Hepatocyte (in vitro differentiated cells): ENCODE results near the gene SLC5A4. TPM values are rescaled to one million over a fixed set of nuclear protein-coding genes. Genes with fewer than 3 reads are reported as not detected.

Experiments
- DNase-seq: peaks from one replicate; pipeline ENCODE4 v3.0.0-alpha.2; 2016; ENCODE audit warnings: low spot score
- H2AFZ ChIP-seq: fragments of 200-600 bp; sonication (generic); 2 replicates; pipeline ENCODE4 v1.6.0; 2016; ENCODE audit warnings: antibody characterized with exemption, mild to moderate bottlenecking
- H3K27ac ChIP-seq: fragments of 200-600 bp; sonication (generic); 2 replicates; pipeline ENCODE4 v1.5.1; 2016; ENCODE audit warnings: mild to moderate bottlenecking
- H3K27me3 ChIP-seq: fragments of 200-600 bp; sonication (generic); 2 replicates; pipeline ENCODE4 v1.6.1; 2016
- H3K36me3 ChIP-seq: fragments of 200-600 bp; sonication (generic); replicated peaks from 2 replicates; pipeline ENCODE4 v1.5.1; 2016; ENCODE audit warnings: low read depth; ENCODE audit not compliant: insufficient read depth
- H3K4me1 ChIP-seq: fragments of 200-600 bp; sonication (generic); 2 replicates; pipeline ENCODE4 v1.5.1; 2016; ENCODE audit warnings: mild to moderate bottlenecking, moderate library complexity; ENCODE audit not compliant: insufficient read depth
- H3K4me2 ChIP-seq: fragments of 200-600 bp; sonication (generic); 2 replicates; pipeline ENCODE4 v1.6.0; 2016
- H3K4me3 ChIP-seq: fragments of 200-600 bp; sonication (generic); 2 replicates; pipeline ENCODE4 v1.5.1; 2016; ENCODE audit warnings: mild to moderate bottlenecking
- H3K79me2 ChIP-seq: fragments of 200-600 bp; sonication (generic); 2 replicates; pipeline ENCODE4 v1.6.0; 2017; ENCODE audit warnings: mild to moderate bottlenecking
- H3K9me2 ChIP-seq: fragments of 200-600 bp; sonication (generic); replicated peaks from 2 replicates; pipeline ENCODE4 v1.6.0; 2017; ENCODE audit warnings: mild to moderate bottlenecking; ENCODE audit not compliant: insufficient read depth
- H3K9me3 ChIP-seq: fragments of 200-600 bp; sonication (generic); 2 replicates; pipeline ENCODE4 v1.5.1; 2016; ENCODE audit warnings: low read depth, mild to moderate bottlenecking
- H4K20me1 ChIP-seq: fragments of 200-600 bp; sonication (generic); 2 replicates; pipeline ENCODE4 v1.6.0; 2016; ENCODE audit warnings: mild to moderate bottlenecking; ENCODE audit not compliant: insufficient read depth, poor library complexity, severe bottlenecking
- EZH2 ChIP-seq: fragments of 200-600 bp; sonication (generic); IDR thresholded peaks from 2 replicates; pipeline ENCODE4 v1.6.1; 2016; ENCODE audit warnings: antibody characterized with exemption, mild to moderate bottlenecking, borderline replicate concordance
- EZH2phosphoT487 ChIP-seq: fragments of 200-600 bp; sonication (generic); IDR thresholded peaks from one replicate; pipeline ENCODE4 v1.6.1; 2018; ENCODE audit warnings: antibody characterized with exemption, mild to moderate bottlenecking, low read depth, moderate library complexity; ENCODE audit not compliant: unreplicated experiment, severe bottlenecking
- WGBS: methylation state at CpG from one replicate; pipeline ENCODE4 v1.1.6; 2016; ENCODE audit warnings: low lambda C conversion rate; ENCODE audit errors: missing lambda C conversion rate; 5-methylcytosine and 5-hydroxymethylcytosine counted together
- polyA plus RNA-seq: library from polyadenylated mRNA; unstranded; fragments of >200 nt; fragmentation: Nextera tagmentation; extraction: Ambion mirVana; gene quantifications from 2 replicates; pipeline ENCODE4 v1.2.1, GENCODE V29; 2016
- total RNA-seq: library from RNA; depleted of rRNA; stranded (reverse); fragments of >200 nt; gene quantifications from 2 replicates; pipeline ENCODE4 v1.2.3, GENCODE V29; 2014
- TF ChIP-seq, protein P1 (sequence below): fragments of 200-600 bp; sonication (generic); IDR thresholded peaks from 2 replicates; pipeline ENCODE4 v1.5.1; 2016; ENCODE audit warnings: antibody characterized with exemption, mild to moderate bottlenecking; ENCODE audit not compliant: poor library complexity

Gene SLC5A4
- total and polyA plus RNA-seq, 2 experiments from 2014 or later = 0.47 TPM; not detected in 1

DNA sequence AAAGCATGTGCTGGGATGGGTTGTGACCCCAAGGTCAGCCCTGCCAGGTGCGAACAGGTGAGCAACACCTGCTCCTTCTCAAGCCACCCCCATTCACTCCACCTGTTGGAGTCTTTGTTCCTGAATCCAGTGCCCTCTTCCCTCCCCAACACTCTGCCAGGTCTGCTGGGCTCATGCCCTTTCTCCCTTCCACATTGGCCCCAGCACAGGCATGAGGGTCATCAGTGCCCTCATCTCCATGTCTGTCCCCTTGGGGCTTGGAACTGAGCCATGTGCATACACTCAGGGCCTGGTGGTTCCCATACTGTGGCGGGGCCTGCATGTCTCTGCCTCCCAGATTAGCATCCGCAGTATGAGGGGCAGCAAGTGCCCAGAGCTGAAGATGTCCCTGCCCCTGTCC, 69.3 kb downstream of the SLC5A4 start:
- no peaks in the 10 kb centered on the region for H3K36me3 ChIP-seq
- no peak overlapping the region for H3K4me3 ChIP-seq
- no peaks in the 10 kb centered on the region for H3K4me1 ChIP-seq
- no peaks in the 10 kb centered on the region for H3K79me2 ChIP-seq
- H3K4me2 ChIP-seq = no peak overlapping the region
- H3K27me3 ChIP-seq = peaks cover 14% of the 10 kb centered on the region
- no peaks in the 10 kb centered on the region for H3K9me2 ChIP-seq
- no peak for DNase-seq
- no peaks in the 10 kb centered on the region for H4K20me1 ChIP-seq
- no peak overlapping the region for H3K27ac ChIP-seq
- no peak overlapping the region for H2AFZ ChIP-seq
- 91% methylated on average over 3 of the region's 3 CpGs for WGBS
- TF ChIP-seq EZH2phosphoT487 (no peak), EZH2 (no peak)
- TF ChIP-seq, protein P1, sequence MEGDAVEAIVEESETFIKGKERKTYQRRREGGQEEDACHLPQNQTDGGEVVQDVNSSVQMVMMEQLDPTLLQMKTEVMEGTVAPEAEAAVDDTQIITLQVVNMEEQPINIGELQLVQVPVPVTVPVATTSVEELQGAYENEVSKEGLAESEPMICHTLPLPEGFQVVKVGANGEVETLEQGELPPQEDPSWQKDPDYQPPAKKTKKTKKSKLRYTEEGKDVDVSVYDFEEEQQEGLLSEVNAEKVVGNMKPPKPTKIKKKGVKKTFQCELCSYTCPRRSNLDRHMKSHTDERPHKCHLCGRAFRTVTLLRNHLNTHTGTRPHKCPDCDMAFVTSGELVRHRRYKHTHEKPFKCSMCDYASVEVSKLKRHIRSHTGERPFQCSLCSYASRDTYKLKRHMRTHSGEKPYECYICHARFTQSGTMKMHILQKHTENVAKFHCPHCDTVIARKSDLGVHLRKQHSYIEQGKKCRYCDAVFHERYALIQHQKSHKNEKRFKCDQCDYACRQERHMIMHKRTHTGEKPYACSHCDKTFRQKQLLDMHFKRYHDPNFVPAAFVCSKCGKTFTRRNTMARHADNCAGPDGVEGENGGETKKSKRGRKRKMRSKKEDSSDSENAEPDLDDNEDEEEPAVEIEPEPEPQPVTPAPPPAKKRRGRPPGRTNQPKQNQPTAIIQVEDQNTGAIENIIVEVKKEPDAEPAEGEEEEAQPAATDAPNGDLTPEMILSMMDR = no peak
- H3K9me3 ChIP-seq = no peaks in the 10 kb centered on the region

DNA sequence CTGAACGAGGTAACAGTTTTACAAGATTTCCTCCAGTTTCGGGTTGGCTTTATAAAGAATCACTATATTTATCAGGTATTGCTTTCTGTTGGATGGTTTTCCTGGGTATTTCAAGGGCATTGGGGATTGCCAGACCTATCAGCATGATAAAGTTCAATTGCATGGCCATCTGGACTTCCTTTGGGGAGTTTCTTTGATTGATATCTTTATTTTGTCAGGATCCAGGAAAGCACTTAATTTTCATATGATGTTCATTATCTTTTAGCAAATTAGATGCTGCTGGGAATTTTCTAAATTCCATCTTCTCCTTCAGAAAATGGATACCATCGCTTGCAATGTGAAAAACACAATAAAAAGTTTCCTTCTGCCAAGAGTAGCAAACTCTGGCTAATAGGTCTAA, 71.5 kb downstream of the SLC5A4 start:
- no peaks in the 10 kb centered on the region for H3K4me1 ChIP-seq
- 78% methylated on average over 3 of the region's 3 CpGs for WGBS
- no peaks in the 10 kb centered on the region for H3K79me2 ChIP-seq
- no peak for TF ChIP-seq EZH2phosphoT487
- DNase-seq = no peak
- H3K27ac ChIP-seq = no peak overlapping the region
- H3K4me3 ChIP-seq = no peak overlapping the region
- no peaks in the 10 kb centered on the region for H3K9me3 ChIP-seq
- no peaks in the 10 kb centered on the region for H3K36me3 ChIP-seq
- H3K4me2 ChIP-seq = no peak overlapping the region
- H3K27me3 ChIP-seq = peaks cover 19% of the 10 kb centered on the region
- H2AFZ ChIP-seq = no peak overlapping the region
- H4K20me1 ChIP-seq = no peaks in the 10 kb centered on the region
- H3K9me2 ChIP-seq = no peaks in the 10 kb centered on the region

DNA sequence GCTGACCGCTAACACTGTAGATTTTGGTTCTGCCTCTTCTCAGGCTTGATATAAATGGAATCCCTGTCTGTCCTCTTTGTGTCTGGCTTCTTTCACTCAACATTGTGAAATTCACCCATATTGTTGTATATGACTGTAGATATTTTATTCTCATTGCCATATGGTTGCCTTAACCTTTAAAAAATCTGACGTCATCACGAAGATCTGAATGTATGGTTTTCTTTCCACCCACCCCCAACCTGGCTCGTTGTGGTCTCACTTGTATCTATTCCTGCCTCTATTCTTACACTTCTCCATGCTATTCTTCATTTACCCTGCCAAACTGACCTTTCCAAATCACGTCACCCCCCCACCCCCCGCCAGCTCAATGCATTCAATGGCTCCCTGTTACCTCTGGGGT, 74.1 kb downstream of the SLC5A4 start:
- no peaks in the 10 kb centered on the region for H3K9me3 ChIP-seq
- no peak overlapping the region for H3K27ac ChIP-seq
- TF ChIP-seq EZH2 (no peak), EZH2phosphoT487 (no peak)
- TF ChIP-seq, protein P1 = no peak
- no peak overlapping the region for H3K4me3 ChIP-seq
- H2AFZ ChIP-seq = no peak overlapping the region
- WGBS = 86% methylated on average over 6 of the region's 6 CpGs
- no peak for DNase-seq
- peaks cover 40% of the 10 kb centered on the region for H3K27me3 ChIP-seq
- no peaks in the 10 kb centered on the region for H3K79me2 ChIP-seq
- no peaks in the 10 kb centered on the region for H3K4me1 ChIP-seq
- H3K9me2 ChIP-seq = no peaks in the 10 kb centered on the region
- no peaks in the 10 kb centered on the region for H3K36me3 ChIP-seq
- H3K4me2 ChIP-seq = no peak overlapping the region
- H4K20me1 ChIP-seq = no peaks in the 10 kb centered on the region

DNA sequence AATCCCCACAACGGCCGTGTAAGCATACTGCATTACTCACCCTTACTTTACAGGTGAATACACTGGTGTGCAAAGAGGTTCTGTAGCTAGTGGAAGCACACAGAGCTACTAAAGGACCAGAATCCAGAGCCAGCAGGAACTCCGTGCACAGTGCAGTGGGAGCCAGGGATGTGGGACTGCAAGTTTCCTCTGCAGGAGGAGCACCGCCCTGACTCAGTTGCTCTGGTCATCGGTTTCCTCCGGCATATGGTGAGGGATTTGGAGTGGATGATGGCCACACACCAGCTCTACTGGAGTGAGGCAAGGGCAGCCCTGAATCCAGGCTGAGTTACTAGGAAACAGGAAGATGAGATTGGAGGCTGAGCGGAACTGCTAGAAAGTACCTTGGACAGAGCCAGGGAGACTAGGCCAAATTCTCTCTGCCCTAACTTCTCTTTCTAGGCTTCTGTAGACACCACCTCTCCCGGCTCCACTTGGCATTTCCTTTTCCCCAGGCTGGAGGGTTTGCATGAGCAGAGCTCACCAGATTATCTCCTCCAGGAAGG, 77.9 kb downstream of the SLC5A4 start:
- H3K4me2 ChIP-seq = no peak overlapping the region
- no peaks in the 10 kb centered on the region for H3K9me2 ChIP-seq
- H3K4me1 ChIP-seq = no peaks in the 10 kb centered on the region
- TF ChIP-seq, protein P1 = no peak
- TF ChIP-seq EZH2phosphoT487 (no peak), EZH2 (no peak)
- H4K20me1 ChIP-seq = no peaks in the 10 kb centered on the region
- H3K4me3 ChIP-seq = no peak overlapping the region
- H3K79me2 ChIP-seq = no peaks in the 10 kb centered on the region
- 85% methylated on average over 8 of the region's 8 CpGs for WGBS
- H3K27me3 ChIP-seq = peaks cover 64% of the 10 kb centered on the region
- H3K9me3 ChIP-seq = no peaks in the 10 kb centered on the region
- DNase-seq = no peak
- H3K27ac ChIP-seq = no peak overlapping the region
- H3K36me3 ChIP-seq = no peaks in the 10 kb centered on the region
- H2AFZ ChIP-seq = no peak overlapping the region
